HFFc6 (cell line): Measurements from ENCODE around the gene XRCC5. TPM values are rescaled to one million over a fixed set of nuclear protein-coding genes. Genes with fewer than 3 reads are reported as not detected.

Experiments used
- DNase-seq: peaks from one replicate; pipeline ENCODE4 v3.0.0-alpha.2; 2018
- H3K27ac Mint-ChIP-seq: 2 replicates; pipeline ENCODE4 v1.8.0; 2020; ENCODE audit warnings: mild to moderate bottlenecking, mixed read lengths
- H3K27me3 Mint-ChIP-seq: 2 replicates; pipeline ENCODE4 v1.8.0; 2021; ENCODE audit warnings: mild to moderate bottlenecking, moderate library complexity, mixed read lengths; ENCODE audit not compliant: insufficient read depth
- H3K36me3 Mint-ChIP-seq: 2 replicates; pipeline ENCODE4 v1.8.0; 2021; ENCODE audit warnings: low read depth, mixed read lengths
- H3K4me1 Mint-ChIP-seq: 2 replicates; pipeline ENCODE4 v1.8.0; 2020; ENCODE audit warnings: low read depth, mixed read lengths
- H3K4me3 Mint-ChIP-seq: 2 replicates; pipeline ENCODE4 v1.8.0; 2020; ENCODE audit warnings: mild to moderate bottlenecking, moderate library complexity, mixed read lengths
- H3K9me3 Mint-ChIP-seq: 2 replicates; pipeline ENCODE4 v1.8.0; 2020; ENCODE audit warnings: mild to moderate bottlenecking, mixed read lengths
- CTCF ChIP-seq: fragments of 200-600 bp; sonication (generic); IDR thresholded peaks from 2 replicates; pipeline ENCODE4 v1.5.0; 2021; ENCODE audit warnings: antibody characterized with exemption, mild to moderate bottlenecking
- total RNA-seq, 6 experiments: library from RNA; stranded (reverse); fragmentation: NEBNext Ultra II Directional; extraction: Animal tissue kit (Norgen Biotek cat#: 25700); gene quantifications; 2 replicates in 1 of 6; 3 replicates in 5 of 6; pipeline ENCODE4 v1.2.3, GENCODE V29; 2021

The XRCC5 gene
- total RNA-seq, 6 experiments from 2014 or later: 291 to 372 (median 352) TPM

GRCh38 chr2:216109962-216110614, 940 bp downstream of the XRCC5 start:
- peak overlapping the region; percentile 98 for H3K4me3 Mint-ChIP-seq
- H3K36me3 Mint-ChIP-seq: peaks cover 55% of the 10 kb centered on the region
- no peaks in the 10 kb centered on the region for H3K9me3 Mint-ChIP-seq
- H3K27ac Mint-ChIP-seq: peak overlapping the region; percentile 99
- peaks cover 4% of the 10 kb centered on the region for H3K27me3 Mint-ChIP-seq
- DNase-seq: peak; percentile 37
- peak; percentile 78 for TF ChIP-seq CTCF
- H3K4me1 Mint-ChIP-seq: peaks cover 61% of the 10 kb centered on the region

GRCh38 chr2:216110620-216111019, 1.5 kb downstream of the XRCC5 start:
- Mint-ChIP-seq H3K4me3 (peak overlapping the region; percentile 98), H3K9me3 (no peaks in the 10 kb centered on the region), H3K4me1 (peaks cover 66% of the 10 kb centered on the region), H3K36me3 (peaks cover 58% of the 10 kb centered on the region), H3K27ac (peak overlapping the region; percentile 99), H3K27me3 (peaks cover 2% of the 10 kb centered on the region)
- no peak for TF ChIP-seq CTCF
- peak; percentile 65 for DNase-seq

- Mint-ChIP-seq H3K27ac (peak overlapping the region; percentile 99), H3K36me3 (peaks cover 61% of the 10 kb centered on the region), H3K4me1 (peaks cover 71% of the 10 kb centered on the region), H3K9me3 (no peaks in the 10 kb centered on the region), H3K4me3 (peak overlapping the region; percentile 98), H3K27me3 (peaks cover 2% of the 10 kb centered on the region; the same call in 1 of the 2 replicates)
- no peak for DNase-seq
- TF ChIP-seq CTCF: no peak
Observed at GRCh38 chr2:216111122-216111521, 2.0 kb downstream of the XRCC5 start.

GRCh38 chr2:216112926-216113325, 3.8 kb downstream of the XRCC5 start:
- DNase-seq: no peak
- H3K36me3 Mint-ChIP-seq: peaks cover 79% of the 10 kb centered on the region
- no peak overlapping the region for H3K4me3 Mint-ChIP-seq
- H3K27me3 Mint-ChIP-seq: peaks cover 2% of the 10 kb centered on the region; the same call in 1 of the 2 replicates
- H3K9me3 Mint-ChIP-seq: no peaks in the 10 kb centered on the region
- H3K27ac Mint-ChIP-seq: peak overlapping the region; percentile 49
- H3K4me1 Mint-ChIP-seq: peaks cover 89% of the 10 kb centered on the region
- TF ChIP-seq CTCF: no peak

GRCh38 chr2:216113572-216113971, 4.4 kb downstream of the XRCC5 start:
- no peak for DNase-seq
- no peak overlapping the region for H3K4me3 Mint-ChIP-seq
- H3K4me1 Mint-ChIP-seq: peaks cover 90% of the 10 kb centered on the region
- peaks cover 2% of the 10 kb centered on the region; the same call in 1 of the 2 replicates for H3K27me3 Mint-ChIP-seq
- H3K36me3 Mint-ChIP-seq: peaks cover 84% of the 10 kb centered on the region
- peak overlapping the region; percentile 49 for H3K27ac Mint-ChIP-seq
- no peaks in the 10 kb centered on the region for H3K9me3 Mint-ChIP-seq
- no peak for TF ChIP-seq CTCF
